Natural killer cell (primary cell): Measurements from ENCODE around the gene GTSE1. TPM values are rescaled to one million over a fixed set of nuclear protein-coding genes. Genes with fewer than 3 reads are reported as not detected.

Source experiments
- ATAC-seq, 3 donors: fragments of 150-1000 bp in 2 of 3; fragments of 200-7000 bp in 1 of 3; cut with Tn5 transposase; 1 replicate in 1 of 3; 2 replicates in 2 of 3; pipeline ENCODE4 v1.10.0; 2021; ENCODE audit warnings: mild to moderate bottlenecking in 2 of 3, moderate library complexity in 2 of 3
- DNase-seq, 2 donors: peaks; one replicate each; pipeline versions ENCODE4 v3.0.0 to v3.0.0-alpha.2; 2013 to 2021; ENCODE audit warnings: mixed read lengths in 1 of 2
- H3K27ac ChIP-seq: one replicate; pipeline ENCODE4 v1.5.1; 2013; ENCODE audit warnings: mild to moderate bottlenecking, low read length
- H3K27me3 ChIP-seq: one replicate; pipeline ENCODE4 v1.6.1; 2013; ENCODE audit warnings: low read length; ENCODE audit not compliant: control insufficient read depth, insufficient read depth
- H3K36me3 ChIP-seq: one replicate; pipeline ENCODE4 v1.6.1; 2013; ENCODE audit warnings: low read length; ENCODE audit not compliant: control insufficient read depth, insufficient read depth
- H3K4me1 ChIP-seq: one replicate; pipeline ENCODE4 v1.6.1; 2013; ENCODE audit warnings: low read length; ENCODE audit not compliant: control insufficient read depth, insufficient read depth
- H3K4me3 ChIP-seq: one replicate; pipeline ENCODE4 v1.5.1; 2013; ENCODE audit warnings: low read length
- H3K9me3 ChIP-seq: one replicate; pipeline ENCODE4 v1.6.1; 2013; ENCODE audit warnings: low read length; ENCODE audit not compliant: control insufficient read depth, insufficient read depth
- H3K27ac Mint-ChIP-seq, 2 donors: one replicate each; pipeline ENCODE4 v1.8.0; 2022; ENCODE audit warnings: mild to moderate bottlenecking in 2 of 2, mixed read lengths in 2 of 2, moderate library complexity in 1 of 2
- H3K27me3 Mint-ChIP-seq, 2 donors: one replicate each; pipeline ENCODE4 v1.8.0; 2022; ENCODE audit warnings: low read depth in 2 of 2, mixed read lengths in 2 of 2
- H3K36me3 Mint-ChIP-seq: one replicate; pipeline ENCODE4 v1.8.0; 2022; ENCODE audit warnings: mixed read lengths
- H3K4me1 Mint-ChIP-seq, 2 donors: one replicate each; pipeline ENCODE4 v1.8.0; 2022; ENCODE audit warnings: mixed read lengths in 2 of 2
- H3K4me3 Mint-ChIP-seq: one replicate; pipeline ENCODE4 v1.8.0; 2022; ENCODE audit warnings: mild to moderate bottlenecking, moderate library complexity, mixed read lengths
- H3K9me3 Mint-ChIP-seq, 2 donors: one replicate each; pipeline ENCODE4 v1.8.0; 2022; ENCODE audit warnings: mixed read lengths in 2 of 2
- CTCF ChIP-seq: fragments of 200-600 bp; IDR thresholded peaks from one replicate; pipeline ENCODE4 v1.8.0; 2022; ENCODE audit warnings: antibody characterized with exemption
- WGBS: methylation state at CpG from one replicate; pipeline ENCODE4 v1.1.7; 2013; ENCODE audit warnings: missing lambda C conversion rate; ENCODE audit not compliant: insufficient coverage; 5-methylcytosine and 5-hydroxymethylcytosine counted together
- intact Hi-C: fragments of 100-400 bp; cut with micrococcal nuclease; formaldehyde crosslinking; loops from one replicate; pipeline ENCODE4 v1.14.2; 2022
- total RNA-seq, 4 donors: library from RNA; stranded (reverse); fragments of 120-200 nt in 1 of 4; gene quantifications; one replicate each; pipeline versions ENCODE4 v1.2.3 to v1.2.4, GENCODE V29; 2013 to 2022

Gene GTSE1
- total RNA-seq, 3 donors from 2014 or later (not counting 1 experiment from before 2014, with no cell fraction given), result 2.7 to 4.0 (median 2.9) TPM

- 97% methylated on average over 12 of the region's 12 CpGs for WGBS
- Mint-ChIP-seq H3K27me3 (no peaks in the 10 kb centered on the region), H3K27ac (no peak overlapping the region), H3K4me3 (no peak overlapping the region), H3K9me3 (no peaks in the 10 kb centered on the region), H3K36me3 (no peaks in the 10 kb centered on the region), H3K4me1 (peaks cover 43 to 46% of the 10 kb centered on the region in 2 donors)
- Histone ChIP-seq H3K4me3 (no peak overlapping the region), H3K27ac (no peak overlapping the region), H3K4me1 (peaks cover 43% of the 10 kb centered on the region), H3K36me3 (peaks cover 50% of the 10 kb centered on the region), H3K9me3 (no peaks in the 10 kb centered on the region), H3K27me3 (no peaks in the 10 kb centered on the region)
- TF ChIP-seq CTCF, result no peak
- ATAC-seq, result no peak
- intact Hi-C loops, result no loop called here
- DNase-seq, result no peak
Observed at GRCh38 chr22:46272762-46273431, 23.8 kb upstream of the GTSE1 start.

GRCh38 chr22:46273432-46274148 lies 23.1 kb upstream of the GTSE1 start:
- peak overlapping the region; percentile 24 to 29 for H3K27ac Mint-ChIP-seq
- Histone ChIP-seq H3K36me3 (peaks cover 57% of the 10 kb centered on the region), H3K4me3 (no peak overlapping the region), H3K27me3 (no peaks in the 10 kb centered on the region), H3K27ac (no peak overlapping the region), H3K4me1 (peaks cover 44% of the 10 kb centered on the region), H3K9me3 (no peaks in the 10 kb centered on the region)
- H3K27me3 Mint-ChIP-seq, result no peaks in the 10 kb centered on the region
- no peaks in the 10 kb centered on the region for H3K36me3 Mint-ChIP-seq
- no peak overlapping the region for H3K4me3 Mint-ChIP-seq
- ATAC-seq (no peak), DNase-seq (no peak)
- no peaks in the 10 kb centered on the region for H3K9me3 Mint-ChIP-seq
- WGBS, result 95% methylated on average over 12 of the region's 12 CpGs
- TF ChIP-seq CTCF, result no peak
- intact Hi-C loops, result no loop called here
- H3K4me1 Mint-ChIP-seq, result peaks cover 48 to 50% of the 10 kb centered on the region in 2 donors

GRCh38 chr22:46274381-46274780 lies 22.3 kb upstream of the GTSE1 start:
- ATAC-seq (no peak), DNase-seq (no peak)
- Mint-ChIP-seq H3K4me1 (peaks cover 46 to 47% of the 10 kb centered on the region in 2 donors), H3K27me3 (no peaks in the 10 kb centered on the region), H3K9me3 (no peaks in the 10 kb centered on the region), H3K27ac (no peak overlapping the region), H3K36me3 (no peaks in the 10 kb centered on the region), H3K4me3 (no peak overlapping the region)
- H3K9me3 ChIP-seq, result no peaks in the 10 kb centered on the region
- intact Hi-C loops, result no loop called here
- no peaks in the 10 kb centered on the region for H3K27me3 ChIP-seq
- WGBS, result 94% methylated on average over 8 of the region's 8 CpGs
- H3K4me3 ChIP-seq, result no peak overlapping the region
- H3K36me3 ChIP-seq, result peaks cover 62% of the 10 kb centered on the region
- H3K4me1 ChIP-seq, result peaks cover 44% of the 10 kb centered on the region
- H3K27ac ChIP-seq, result no peak overlapping the region
- TF ChIP-seq CTCF, result no peak
